HL-60/S4 (cell line): Measurements from ENCODE around the gene NGB.
"Not testable (repeated sequence)": the region's sequence is repeated elsewhere in the genome, so short reads cannot be mapped to it uniquely, and the experiment has no call there.

ENCODE experiments used
- in situ Hi-C: fragments of 300-500 bp; cut with MboI; formaldehyde crosslinking; loops from 2 replicates; pipeline ENCODE4 v1.14.3; 2022; ENCODE audit warnings: low sequenced_read_pairs

Gene NGB

DNA sequence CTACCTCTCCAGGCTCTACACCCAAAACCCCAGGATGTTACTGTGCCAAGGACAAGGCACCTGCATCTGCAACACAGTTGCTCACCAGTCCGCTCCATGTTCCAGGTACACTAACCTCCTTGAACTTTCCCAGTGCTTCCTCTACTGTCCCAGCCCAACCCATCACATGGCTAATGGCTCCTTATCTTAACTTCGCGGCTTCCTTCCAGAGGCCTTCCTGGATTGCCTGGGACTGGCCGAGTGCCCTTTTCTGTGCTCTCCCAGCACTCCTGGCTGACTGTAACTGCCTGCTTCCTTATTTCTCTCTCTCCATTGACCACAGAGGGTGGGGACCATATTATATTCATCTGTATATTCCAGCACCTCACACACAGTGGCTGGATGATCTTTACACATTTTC, 28.8 kb upstream of the NGB start:
- in situ Hi-C loops, result no loop called here

DNA sequence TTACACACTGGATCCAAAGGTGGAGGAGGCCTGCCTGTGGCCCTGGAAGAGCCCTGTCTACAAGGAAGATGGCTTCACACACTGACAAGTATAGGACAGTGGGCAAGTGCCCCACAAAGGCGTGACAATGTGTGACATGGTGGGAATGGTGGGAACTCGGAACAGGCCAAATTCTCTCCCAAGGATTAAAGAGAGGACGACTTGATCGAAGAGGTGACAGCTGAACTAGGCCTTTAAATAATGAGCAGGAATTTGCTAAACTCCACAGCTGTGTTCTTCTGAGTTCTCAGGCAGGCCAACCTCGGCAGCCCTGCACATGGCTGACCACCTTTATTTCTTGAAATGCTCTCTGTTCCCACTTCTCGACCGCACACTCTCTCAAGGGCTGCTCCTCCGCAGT, 25.9 kb upstream of the NGB start:
- in situ Hi-C loops, result no loop called here

DNA sequence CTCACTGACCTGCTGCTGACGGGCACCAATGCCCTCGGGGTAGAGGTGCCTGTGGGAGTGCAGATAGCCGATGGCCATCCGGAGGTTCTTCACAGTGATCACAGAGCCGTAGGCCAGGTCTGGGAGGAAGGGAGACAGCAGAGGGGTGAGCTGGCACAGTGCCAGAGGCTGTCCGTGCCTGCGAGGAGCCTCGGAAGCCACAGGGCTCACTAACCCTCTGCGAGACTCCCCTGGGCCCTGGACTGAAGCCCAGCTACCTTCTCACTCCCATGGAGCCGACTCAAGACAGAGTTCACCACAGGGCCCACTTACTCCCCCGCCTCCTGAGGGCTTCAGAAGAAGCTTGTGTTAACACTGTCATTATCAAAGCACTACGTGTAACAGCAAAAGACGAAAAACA, 25.1 kb upstream of the NGB start:
- in situ Hi-C loops, result no loop called here

DNA sequence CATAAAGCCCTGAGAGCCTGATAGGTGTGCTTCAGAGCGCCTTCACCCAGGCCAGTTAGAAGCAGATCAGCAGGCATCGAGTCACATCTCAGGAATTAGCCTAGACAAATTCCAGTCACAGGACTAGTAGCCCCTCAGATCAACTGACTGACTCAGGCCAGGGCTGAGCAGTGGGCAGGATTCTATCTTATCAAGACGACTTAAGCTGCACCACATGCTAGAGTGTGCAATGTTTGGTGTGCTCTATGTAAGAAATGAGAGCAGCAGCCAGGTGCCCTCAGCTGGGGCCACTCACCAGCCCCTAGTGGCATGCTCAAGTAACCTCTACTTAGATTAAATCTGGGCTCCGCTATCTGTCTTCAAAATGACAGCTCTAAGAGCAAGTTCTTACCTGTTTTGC, 19.7 kb upstream of the NGB start:
- in situ Hi-C loops, result no loop called here

DNA sequence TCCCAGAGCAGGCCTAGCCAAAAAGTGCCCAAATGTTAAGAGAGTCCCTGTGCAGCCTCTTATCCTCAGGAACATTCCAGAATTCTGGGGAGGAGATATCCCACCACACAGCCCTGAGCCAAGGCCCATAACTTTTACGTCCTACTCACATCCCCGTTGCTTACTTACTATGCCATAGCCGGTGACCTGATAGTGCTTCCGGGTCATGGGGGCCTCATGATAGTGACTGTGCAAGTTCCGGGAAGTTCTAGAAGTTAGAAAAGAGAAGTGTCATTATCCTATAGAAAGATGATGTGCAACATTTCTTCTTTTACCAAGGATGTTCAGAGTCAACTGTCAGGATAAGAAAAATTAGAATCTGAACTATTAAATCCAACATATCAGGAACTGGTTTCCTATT, 15.6 kb upstream of the NGB start:
- in situ Hi-C loops, result no loop called here

DNA sequence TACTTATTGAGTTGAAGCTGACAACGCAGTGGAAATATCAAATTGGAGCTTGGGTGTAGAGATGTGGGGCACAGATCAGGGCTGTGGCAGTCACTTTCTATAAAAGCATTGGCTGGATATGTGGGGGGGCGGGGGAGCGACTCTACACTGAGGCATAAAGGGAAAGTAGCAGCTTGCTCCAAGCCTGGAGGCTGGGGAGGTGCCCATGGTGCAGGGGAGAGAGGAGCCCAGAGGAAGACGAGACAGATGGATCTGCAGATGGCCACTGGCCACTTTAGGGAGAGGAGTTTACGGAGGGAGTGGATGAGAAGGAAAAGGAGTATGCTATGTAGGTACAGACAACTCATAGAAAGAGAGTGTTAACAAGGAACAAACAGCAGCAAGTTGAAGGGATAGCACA, 13.5 kb upstream of the NGB start:
- in situ Hi-C loops, result no loop called here

DNA sequence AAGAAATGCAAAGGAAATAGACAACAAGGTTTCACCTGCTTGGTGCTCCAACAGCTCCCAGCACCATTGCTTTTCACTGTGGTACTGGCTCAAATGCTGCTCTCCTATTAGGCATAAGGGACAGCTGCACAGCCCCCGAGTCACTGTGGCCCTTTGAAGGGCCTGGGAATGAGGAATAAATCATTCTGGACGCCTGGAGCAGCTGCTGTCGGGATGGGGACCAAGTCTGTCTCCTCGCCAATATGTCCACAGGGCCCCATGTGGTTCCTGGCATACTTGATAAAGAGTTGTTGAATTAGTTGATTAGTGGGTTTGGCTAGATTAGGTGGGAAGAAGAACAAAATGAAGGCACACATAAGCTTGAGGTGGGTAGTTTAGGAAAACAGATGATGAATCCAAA, 13.1 kb upstream of the NGB start:
- in situ Hi-C loops, result no loop called here

DNA sequence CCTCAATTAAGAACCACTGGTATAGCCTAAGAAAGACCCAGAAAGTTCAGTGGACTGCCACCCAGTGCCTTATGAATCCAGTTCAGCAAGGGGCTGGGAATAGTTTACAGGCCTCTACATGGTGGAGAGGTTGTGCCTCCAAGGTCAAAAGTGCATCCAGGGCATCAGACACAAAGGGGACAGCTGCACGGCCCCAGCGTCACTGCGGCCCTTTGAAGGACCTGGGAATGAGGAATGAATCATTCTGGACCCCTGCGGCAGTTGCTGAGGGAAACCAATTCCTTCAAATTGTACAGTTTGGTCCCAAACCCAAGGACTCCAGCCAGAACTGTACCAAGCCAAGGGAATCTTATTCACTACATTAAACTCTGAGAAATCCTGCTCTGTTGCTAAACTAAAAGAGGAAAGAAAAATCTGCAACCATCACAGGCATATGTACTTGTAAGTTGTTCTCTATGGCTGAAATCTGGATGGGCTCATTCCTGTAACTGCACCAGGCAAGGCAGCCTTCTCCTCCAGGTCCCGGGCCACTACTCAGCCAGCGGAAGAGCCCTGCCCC, 10.9 kb upstream of the NGB start:
- in situ Hi-C loops, result no loop called here

DNA sequence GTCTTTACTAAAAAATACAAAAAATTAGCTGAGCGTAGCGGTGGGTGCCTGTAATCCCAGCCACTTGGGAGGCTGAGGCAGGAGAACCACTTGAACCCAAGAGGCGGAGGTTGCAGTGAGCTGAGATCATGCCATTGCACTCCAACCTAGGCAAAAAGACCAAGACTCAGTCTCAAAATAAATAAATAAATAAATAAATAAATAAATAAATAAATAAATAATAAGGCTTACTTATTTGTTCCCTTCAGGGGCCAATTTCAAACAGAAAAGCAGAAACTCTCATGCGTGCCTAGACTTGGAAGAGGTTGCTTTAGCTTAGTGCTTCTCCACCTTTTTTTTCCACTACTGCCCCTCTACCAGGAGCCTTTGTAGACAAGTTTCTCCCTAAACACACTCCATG, 9.9 kb upstream of the NGB start:
- in situ Hi-C loops, result not testable (repeated sequence)

DNA sequence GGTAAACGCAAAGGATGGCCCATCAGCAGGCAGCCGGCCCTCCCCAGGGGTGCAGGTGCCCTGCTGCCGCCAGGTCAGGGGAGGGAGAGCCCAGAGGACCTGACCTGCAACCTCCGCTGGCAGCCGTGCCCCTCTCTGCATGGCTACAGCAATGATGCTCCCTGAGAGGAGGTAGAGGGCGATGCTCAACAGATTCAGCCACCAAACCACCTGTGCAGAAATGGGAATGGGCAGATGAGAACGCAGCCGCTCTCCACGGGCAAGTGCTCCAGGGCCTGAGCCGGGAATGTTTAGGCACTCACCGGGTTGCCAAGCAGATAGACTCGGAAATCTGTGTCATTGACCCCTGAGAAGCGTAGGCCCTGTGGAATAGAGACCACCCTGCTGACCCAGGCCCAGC, 8.7 kb upstream of the NGB start:
- in situ Hi-C loops, result no loop called here

DNA sequence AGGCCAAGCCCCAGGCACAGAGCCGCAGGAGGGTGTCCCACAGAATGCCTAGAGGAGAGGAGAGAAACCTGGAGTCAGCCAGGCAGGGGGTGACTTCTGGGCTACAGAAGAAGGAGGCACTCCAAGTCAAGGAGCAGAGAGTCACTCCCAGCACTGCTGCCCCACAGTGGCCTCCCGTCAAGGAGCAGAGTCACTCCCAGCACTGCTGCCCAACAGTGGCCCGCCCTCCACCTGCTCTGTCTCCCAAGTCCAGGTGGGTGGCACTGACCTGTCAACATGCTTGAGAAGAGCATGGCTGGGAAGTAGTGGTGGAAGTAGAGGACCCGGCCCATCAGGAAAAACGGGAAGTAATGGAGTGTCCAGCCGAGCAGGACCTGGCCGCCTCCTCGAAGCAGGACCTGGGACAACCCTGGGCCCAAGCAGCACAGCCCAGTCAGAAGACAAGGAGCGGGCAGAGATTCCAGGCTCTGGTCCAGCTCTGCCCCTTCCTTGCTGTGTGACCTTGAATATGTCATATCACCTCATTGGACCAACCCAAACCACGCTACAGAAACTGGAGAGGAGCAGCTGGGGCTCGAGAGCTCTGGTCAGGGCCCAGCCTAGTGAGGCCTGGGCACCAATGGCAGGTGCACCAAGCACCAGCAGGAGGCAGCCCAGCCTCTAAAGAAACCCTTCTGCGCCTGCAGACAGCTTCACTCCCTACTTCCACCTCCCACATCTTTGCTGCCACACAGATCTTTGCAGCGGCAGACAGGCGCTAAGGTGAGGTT, 7.6 kb upstream of the NGB start:
- in situ Hi-C loops, result no loop called here

DNA sequence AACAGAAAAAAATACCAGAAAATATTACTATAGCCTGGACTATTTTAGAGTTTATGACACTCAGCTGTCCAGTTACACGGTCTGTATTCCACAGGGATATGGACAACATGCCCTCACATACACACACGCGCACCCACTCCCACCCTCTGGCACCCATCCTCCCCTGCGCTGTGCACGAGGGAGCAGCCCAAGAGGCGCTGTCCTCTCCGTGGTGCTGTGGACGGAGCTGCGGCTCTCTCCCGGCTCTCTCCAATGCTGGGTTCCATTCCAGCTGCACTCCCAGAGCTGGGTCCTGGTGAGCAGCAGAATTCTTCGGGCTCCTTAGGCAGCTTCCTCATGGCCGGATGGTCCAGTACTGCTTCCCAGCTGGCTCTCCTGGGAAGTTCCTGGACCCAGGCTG, 6.0 kb upstream of the NGB start:
- in situ Hi-C loops, result no loop called here

DNA sequence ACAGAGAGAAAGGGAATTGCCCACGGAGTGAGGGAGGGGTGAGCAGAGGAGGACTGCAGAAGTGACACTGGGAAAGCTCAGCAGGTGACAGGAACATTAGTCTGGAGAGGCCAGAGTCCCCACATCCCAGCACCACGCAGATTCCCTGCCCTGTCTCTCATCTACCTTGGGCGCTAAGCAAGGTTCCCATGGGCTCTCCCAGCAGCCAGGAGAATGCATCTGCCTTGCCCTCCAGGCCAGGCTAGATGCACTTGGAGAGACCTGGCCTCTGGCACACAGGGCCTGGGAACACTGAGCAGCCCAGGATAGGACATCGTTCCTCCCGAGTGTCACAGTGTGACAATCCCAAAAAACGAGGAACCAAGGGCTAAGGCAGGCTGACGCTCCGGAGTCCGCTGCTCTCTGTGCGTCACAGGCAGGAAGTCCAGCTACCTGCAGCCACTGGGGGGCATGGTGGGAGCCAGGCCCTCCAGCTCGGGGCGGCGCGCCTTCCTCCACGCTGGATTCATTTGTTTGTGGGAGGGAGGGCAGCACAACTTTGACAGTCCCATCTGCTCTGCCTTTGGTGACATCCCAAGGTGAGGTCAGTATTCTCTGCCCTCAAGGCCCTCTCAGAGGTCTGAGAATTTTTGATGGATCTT, 5.4 kb upstream of the NGB start:
- in situ Hi-C loops, result no loop called here

DNA sequence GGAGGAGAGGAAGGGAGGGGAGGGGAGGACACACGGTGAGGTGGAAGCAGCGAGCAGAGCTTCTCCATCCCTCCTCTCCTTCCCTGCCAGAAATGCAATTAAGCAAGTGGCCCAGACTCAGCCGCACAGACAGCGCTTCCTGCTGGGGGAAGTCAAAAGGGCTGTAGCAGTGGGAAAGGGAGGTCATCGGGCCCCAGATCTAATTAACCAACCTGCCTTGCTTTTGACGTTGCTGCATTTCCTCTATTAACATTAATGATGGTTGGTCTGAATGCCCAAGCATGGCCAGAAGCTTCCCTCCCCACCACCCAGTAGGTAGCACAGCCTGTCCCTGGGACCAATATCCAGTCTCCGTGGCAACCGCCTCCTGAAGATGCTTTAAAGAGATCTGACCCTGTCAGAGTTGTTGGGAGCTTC, 4.6 kb upstream of the NGB start:
- in situ Hi-C loops, result no loop called here

DNA sequence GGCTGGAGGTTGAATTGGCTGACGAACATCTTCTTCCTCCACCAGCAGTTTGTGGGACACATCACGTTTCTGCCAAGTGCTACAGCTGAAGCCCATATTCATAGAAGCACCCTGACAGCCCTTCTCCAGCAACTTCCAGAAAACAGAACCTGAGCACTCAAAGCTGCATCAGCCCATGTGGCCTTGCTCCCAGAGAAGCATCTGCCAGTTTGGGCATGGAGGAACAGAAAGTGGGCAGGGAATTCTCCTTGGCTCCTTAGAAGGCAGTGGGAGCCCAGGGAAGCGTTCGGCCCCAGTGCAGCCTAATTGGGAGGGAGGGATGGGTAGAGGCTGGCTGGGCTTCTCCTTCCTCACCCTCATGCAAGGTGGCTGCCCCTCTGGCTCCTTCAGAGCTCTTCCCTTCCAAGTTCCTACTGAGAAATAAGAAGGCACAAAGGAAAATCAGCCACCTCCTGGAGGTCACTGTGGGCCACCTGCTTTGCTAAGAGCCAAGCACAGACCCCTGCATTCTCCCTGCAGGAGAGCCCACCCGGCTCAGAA, 4.1 kb upstream of the NGB start:
- in situ Hi-C loops, result no loop called here

DNA sequence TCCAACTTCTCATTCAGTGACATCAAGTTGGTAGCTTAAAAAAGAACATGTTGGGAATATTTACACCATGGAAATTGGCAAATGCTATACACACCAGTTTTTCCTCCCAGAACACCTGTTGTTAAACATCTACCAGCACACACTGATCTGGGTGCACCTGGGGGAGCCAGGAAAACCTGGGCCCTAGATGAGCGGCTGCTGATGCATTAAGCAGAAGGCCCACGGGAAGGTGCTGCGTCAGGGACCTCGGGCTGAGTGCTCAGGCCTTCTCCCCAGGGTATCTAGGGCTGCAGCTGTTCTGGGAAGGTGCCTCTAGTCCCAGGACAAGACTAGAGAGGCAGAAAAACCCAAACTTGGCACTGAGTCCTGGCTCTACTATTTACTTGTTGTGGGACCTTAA, 2.8 kb upstream of the NGB start:
- in situ Hi-C loops, result no loop called here

DNA sequence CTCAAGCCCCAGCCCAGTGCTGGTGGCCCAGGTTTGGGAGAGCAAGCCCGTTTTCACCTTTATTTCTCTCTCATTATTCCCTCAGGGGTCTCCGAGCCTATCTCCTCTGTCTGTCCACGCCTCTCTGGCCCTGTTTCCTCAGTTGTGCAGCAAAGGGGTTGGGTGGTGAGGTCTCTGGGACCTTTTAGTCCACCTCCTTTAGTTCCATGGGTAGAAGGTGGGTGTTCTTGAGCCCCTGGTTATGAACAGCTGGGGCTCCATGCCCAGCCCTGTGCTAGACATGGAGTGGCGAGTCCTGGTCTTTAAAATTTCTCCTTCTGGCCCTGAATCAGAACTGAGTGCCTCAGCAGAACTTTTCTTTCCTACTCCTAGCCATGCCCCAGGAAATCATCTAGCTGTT, 1.3 kb upstream of the NGB start:
- in situ Hi-C loops, result no loop called here

DNA sequence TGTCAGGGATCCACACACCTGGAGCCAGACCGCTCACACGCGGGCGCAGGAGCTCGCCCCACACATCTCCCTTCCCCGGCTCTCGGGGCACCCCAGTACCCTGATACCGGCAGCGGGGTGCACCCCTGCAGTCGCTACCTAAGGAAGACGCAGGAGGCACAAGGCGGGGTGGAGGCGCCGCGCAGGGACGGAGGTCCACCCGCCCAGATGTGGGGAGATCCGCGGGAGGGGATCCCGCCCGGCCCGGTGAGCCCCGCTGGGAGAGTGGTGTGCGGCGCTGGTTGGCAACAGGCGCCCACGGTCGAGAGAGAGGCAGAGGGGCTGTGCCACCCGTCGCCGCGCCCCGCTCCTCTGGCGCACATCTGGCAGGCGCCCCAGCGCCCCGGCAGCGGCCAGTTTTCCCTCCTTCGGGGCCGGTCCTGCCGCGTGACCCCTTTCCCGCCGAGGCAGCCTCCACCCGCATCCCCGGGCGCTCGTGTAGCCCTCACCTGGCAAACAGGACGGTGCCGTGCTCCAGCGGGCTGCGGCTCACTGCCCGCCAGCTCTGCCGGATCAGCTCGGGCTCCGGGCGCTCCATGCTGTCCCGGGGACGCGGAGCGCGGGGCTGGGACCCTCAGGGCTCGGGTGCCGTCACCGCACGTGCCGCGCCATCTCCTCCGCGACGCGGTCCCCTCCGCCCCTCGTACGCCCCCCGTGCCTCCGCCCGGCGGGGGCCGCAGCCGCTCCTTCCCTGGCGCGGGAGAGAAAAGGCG, 469 bp downstream of the NGB start:
- in situ Hi-C loops, result no loop called here

DNA sequence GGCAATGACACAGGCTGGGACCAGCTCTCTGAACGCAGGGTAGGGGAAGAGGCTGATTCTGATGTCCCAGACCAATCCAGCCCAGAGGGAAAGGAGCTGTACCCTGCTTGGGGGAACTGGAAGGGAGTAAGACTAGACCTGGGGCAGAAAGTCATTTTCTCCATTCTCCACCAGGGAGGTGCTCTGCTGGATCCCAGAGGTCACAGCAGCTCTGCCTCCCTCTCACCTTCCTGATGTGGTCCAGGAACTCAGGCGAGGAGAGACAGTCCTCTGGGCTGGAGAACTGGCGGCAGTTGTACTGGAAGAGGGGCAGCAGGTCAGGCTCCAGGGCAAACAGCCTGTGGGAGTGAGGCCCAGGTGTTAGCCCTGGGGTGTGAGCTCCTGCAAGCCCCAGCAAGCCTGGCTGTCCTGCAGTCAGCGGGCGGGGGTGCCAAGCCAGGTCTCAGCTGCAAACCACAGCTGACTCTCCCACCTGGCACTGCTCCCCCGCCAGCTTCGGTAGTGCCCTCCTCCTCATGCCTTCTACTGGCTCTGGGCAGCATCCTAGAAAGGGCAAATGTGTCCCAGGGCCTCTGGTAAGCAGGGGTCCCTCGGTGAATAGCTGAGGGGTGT, 1.9 kb downstream of the NGB start:
- in situ Hi-C loops, result no loop called here

DNA sequence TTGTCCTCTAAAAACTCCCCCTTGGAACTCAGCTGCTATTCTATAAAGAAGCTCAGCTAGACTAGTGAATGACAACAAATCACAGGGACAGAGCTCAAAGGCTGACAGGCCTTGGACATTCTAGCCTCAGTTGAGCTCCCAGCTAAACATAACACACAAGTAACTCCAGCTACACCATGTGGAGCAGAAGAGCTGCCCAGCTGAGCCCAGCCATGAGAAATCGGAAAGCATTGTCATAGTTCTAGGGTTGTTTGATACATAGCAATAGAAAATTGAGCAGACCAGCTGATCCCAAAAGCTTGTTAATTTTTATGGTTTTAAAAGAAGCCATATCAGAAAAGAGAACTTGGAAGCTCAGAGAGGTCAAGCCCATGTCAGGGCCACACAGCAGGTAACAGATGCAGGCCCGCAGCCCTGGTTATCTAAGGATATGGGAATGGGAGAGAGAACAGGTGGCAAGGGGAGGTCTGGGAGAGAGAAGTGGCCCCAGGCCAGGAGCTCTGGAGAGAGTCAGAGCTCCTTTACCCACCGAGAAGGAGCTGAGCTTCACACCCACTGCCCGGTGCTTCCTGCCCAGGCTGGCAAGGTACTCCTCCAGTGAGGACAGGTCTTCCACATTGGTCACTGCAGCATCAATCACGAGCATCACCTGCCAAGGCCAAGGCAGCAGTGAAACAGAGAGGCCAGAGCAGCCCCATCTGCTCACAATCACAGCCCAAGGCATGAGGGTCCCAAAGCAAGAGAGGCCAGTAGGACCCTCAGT, 2.9 kb downstream of the NGB start:
- in situ Hi-C loops, result no loop called here
